DND-41 (cell line): ENCODE data around the gene MCM7.
A peak's percentile ranks its signal among the peaks of the same experiment; 100 is the strongest.

Experiments used
- ATAC-seq: fragments of 200-7000 bp; cut with Tn5 transposase; 3 replicates; pipeline ENCODE4 v1.9.1; 2021; ENCODE audit warnings: low read depth; ENCODE audit not compliant: insufficient read depth
- DNase-seq: peaks from one replicate; pipeline ENCODE4 v3.0.0-alpha.2; 2020
- H2AFZ ChIP-seq: 2 replicates; pipeline ENCODE4 v1.6.0; 2012; ENCODE audit warnings: low read depth, low read length
- H3K27ac ChIP-seq: 2 replicates; pipeline ENCODE4 v1.5.1; 2012; ENCODE audit warnings: low read length, inconsistent platforms
- H3K27me3 ChIP-seq: fragments of 200-600 bp; sonication (generic); 2 replicates; pipeline ENCODE4 v1.6.0; 2012; ENCODE audit warnings: low read length, mild to moderate bottlenecking, inconsistent platforms; ENCODE audit not compliant: insufficient read depth, poor library complexity
- H3K36me3 ChIP-seq: 2 replicates; pipeline ENCODE4 v1.5.1; 2012; ENCODE audit warnings: low read length, inconsistent platforms; ENCODE audit not compliant: insufficient read depth
- H3K4me1 ChIP-seq: 2 replicates; pipeline ENCODE4 v1.5.1; 2012; ENCODE audit warnings: mild to moderate bottlenecking, low read length; ENCODE audit not compliant: insufficient read depth
- H3K4me2 ChIP-seq: 2 replicates; pipeline ENCODE4 v1.6.0; 2012; ENCODE audit warnings: mild to moderate bottlenecking, moderate library complexity, low read length, inconsistent platforms; ENCODE audit not compliant: insufficient read depth
- H3K4me3 ChIP-seq, 2 experiments: fragments of 200-600 bp in 1 of 2; shearing (Covaris generic) in 1 of 2; 2 replicates each; pipeline ENCODE4 v1.5.1; 2012 to 2016; ENCODE audit warnings: inconsistent platforms in 2 of 2, low read length in 2 of 2, mild to moderate bottlenecking in 2 of 2, low read depth in 1 of 2, moderate library complexity in 1 of 2
- H3K79me2 ChIP-seq: 2 replicates; pipeline ENCODE4 v1.6.0; 2012; ENCODE audit warnings: low read length, inconsistent platforms; ENCODE audit not compliant: insufficient read depth
- H3K9ac ChIP-seq: 2 replicates; pipeline ENCODE4 v1.6.0; 2012; ENCODE audit warnings: low read depth, mild to moderate bottlenecking, inconsistent platforms, low read length, moderate library complexity
- H3K9me3 ChIP-seq: 2 replicates; pipeline ENCODE4 v1.5.1; 2012; ENCODE audit warnings: low read length, moderate library complexity, mild to moderate bottlenecking, inconsistent platforms; ENCODE audit not compliant: insufficient read depth, severe bottlenecking
- H4K20me1 ChIP-seq: 2 replicates; pipeline ENCODE4 v1.6.0; 2012; ENCODE audit warnings: low read length; ENCODE audit not compliant: insufficient read depth
- EZH2 ChIP-seq: IDR thresholded peaks from 3 replicates; pipeline ENCODE4 v1.6.1; 2012; ENCODE audit warnings: borderline replicate concordance, low read depth, mild to moderate bottlenecking, moderate library complexity, low read length, inconsistent platforms; ENCODE audit not compliant: severe bottlenecking
- TF ChIP-seq, protein P1 (sequence below): IDR thresholded peaks from 2 replicates; pipeline ENCODE4 v1.5.1; 2012; ENCODE audit warnings: borderline replicate concordance, low read length, moderate library complexity, mild to moderate bottlenecking; ENCODE audit not compliant: poor library complexity, severe bottlenecking; ENCODE audit errors: extremely low read depth

MCM7 gene

DNA sequence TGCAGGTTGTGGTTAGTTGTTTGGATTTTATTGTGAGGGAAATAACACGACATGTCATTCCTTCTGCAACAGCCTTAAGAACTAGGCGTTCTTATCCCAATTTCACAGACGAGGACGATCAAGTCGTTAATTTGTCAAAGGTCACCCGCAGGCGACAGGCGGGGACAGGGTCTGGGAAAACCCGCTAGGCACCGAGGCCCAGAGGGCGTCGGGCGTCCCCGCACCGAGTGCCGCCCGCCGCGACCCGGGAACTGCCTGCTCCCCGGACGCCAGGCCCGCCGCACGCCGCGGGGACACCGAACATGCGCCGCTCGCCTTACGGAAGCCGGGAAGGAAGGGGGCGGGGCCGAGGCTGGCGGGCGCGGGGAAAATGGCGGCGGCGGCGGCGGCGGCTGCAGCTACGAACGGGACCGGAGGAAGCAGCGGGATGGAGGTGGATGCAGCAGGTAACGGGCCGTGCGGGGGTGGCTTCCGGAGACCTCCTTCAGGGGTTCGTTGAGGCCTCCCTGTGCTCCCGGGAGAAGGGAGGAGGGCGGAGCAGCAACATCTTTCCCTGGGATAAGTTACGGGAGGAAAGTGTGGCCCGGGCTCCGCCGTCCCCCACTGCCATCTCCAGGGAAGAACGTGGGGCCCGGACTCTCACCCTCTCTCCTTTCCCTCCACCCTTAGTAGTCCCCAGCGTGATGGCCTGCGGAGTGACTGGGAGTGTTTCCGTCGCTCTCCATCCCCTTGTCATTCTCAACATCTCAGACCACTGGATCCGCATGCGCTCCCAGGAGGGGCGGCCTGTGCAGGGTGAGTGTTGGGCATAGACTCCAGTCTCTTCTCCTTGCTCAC is 12.4 kb downstream of the MCM7 start, which contains the start of gene COPS6:
Gene COPS6 (plus strand): TSS at position 349 of the 837 bp plus-strand sequence. CDS start 22 bp downstream, at position 371.
- peak within 1 kb of the TSS; percentile 85 for H3K9ac ChIP-seq
- H3K4me3 ChIP-seq = peak within 1 kb of the TSS; percentile 50 to 96
- ATAC-seq (peak; percentile 65), DNase-seq (peak; percentile 86)
- H2AFZ ChIP-seq = peak within 1 kb of the TSS; percentile 81
- peaks cover 33% of the 10 kb centered on the region for H3K4me1 ChIP-seq
- no peaks in the 10 kb centered on the region for H3K9me3 ChIP-seq
- no peaks in the 10 kb centered on the region for H3K27me3 ChIP-seq
- H3K4me2 ChIP-seq = peak within 1 kb of the TSS; percentile 88
- peaks cover 37% of the 10 kb centered on the region for H3K36me3 ChIP-seq
- peak within 1 kb of the TSS; percentile 88 for H3K27ac ChIP-seq
- TF ChIP-seq, protein P1, sequence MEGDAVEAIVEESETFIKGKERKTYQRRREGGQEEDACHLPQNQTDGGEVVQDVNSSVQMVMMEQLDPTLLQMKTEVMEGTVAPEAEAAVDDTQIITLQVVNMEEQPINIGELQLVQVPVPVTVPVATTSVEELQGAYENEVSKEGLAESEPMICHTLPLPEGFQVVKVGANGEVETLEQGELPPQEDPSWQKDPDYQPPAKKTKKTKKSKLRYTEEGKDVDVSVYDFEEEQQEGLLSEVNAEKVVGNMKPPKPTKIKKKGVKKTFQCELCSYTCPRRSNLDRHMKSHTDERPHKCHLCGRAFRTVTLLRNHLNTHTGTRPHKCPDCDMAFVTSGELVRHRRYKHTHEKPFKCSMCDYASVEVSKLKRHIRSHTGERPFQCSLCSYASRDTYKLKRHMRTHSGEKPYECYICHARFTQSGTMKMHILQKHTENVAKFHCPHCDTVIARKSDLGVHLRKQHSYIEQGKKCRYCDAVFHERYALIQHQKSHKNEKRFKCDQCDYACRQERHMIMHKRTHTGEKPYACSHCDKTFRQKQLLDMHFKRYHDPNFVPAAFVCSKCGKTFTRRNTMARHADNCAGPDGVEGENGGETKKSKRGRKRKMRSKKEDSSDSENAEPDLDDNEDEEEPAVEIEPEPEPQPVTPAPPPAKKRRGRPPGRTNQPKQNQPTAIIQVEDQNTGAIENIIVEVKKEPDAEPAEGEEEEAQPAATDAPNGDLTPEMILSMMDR = no peak
- no peak for TF ChIP-seq EZH2
- H3K79me2 ChIP-seq = peaks cover 33% of the 10 kb centered on the region
- H4K20me1 ChIP-seq = peaks cover 28% of the 10 kb centered on the region

DNA sequence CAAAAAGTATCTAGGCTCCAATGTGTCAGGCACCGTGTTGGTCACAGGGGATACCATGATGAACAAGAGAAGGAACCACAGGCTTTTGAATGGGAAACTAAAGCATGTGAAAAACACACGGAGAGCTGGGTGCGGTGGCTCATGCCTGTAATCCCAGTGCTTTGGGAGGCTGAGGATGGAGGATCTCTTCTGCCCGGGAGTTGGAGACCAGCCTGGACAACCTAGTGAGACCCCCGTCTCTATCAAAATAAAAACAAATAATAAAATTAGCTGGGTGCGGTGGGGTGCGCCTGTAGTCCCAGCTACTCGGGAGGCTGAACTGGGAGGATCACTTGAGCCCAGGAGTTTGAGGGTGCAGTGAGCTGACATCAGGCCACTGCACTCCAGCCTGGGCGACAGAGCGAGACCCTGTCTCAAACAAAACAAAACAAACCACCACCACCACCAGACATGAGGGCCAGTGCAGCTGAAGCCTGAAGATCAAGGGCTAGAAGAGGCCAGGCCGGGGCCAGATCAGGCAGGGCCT is 13.0 kb downstream of the MCM7 start:
- Histone ChIP-seq H4K20me1 (peaks cover 21% of the 10 kb centered on the region), H3K4me2 (peak overlapping the region; percentile 88), H2AFZ (peak overlapping the region; percentile 81), H3K36me3 (peaks cover 30% of the 10 kb centered on the region), H3K79me2 (peaks cover 26% of the 10 kb centered on the region), H3K4me1 (peaks cover 33% of the 10 kb centered on the region), H3K9ac (peak overlapping the region; percentile 85), H3K27ac (peak overlapping the region; percentile 88), H3K4me3 (peak overlapping the region; percentile 50 to 96), H3K27me3 (no peaks in the 10 kb centered on the region), H3K9me3 (no peaks in the 10 kb centered on the region)
- no peak for TF ChIP-seq EZH2
- TF ChIP-seq, protein P1 = no peak
- ATAC-seq = peak; percentile 3; the same call in 2 of the 3 replicates
- no peak for DNase-seq

DNA sequence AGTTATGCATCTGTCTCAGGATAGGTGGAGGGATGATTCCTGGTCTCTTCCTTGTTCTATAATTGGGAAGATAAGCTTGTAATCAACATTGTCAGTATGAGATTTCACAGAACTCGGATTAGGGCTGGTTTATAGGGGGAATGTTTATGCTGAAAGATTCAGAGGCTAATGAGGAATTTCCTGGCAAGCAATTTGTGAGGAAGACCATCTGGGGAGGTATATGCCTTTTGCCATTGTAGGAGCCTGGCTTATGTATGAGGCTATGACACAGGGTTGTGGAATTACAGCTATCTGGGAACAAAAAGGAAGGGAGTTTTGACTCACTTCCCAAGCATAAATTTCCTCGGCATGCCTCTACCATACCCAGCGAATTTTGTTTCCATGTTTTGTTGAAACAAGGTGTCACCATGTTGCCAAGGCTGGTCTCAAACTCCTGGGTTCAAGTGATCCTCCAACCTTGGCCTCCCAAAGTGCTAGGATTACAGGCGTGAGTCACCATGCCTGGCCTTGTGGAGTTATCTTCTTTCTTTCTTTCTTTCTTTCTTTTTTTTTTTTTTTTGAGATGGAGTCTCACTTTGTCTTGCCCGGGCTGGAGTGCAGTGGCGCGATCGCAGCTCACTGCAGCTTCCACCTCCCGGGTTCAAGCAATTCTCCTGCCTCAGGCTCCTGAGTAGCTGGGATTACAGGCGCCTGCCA is 14.0 kb downstream of the MCM7 start:
- Histone ChIP-seq H2AFZ (no peak overlapping the region), H3K36me3 (peaks cover 20% of the 10 kb centered on the region), H3K9me3 (no peaks in the 10 kb centered on the region), H3K27me3 (no peaks in the 10 kb centered on the region), H3K4me3 (no peak overlapping the region), H3K4me1 (peaks cover 37% of the 10 kb centered on the region), H3K4me2 (no peak overlapping the region), H3K79me2 (peaks cover 24% of the 10 kb centered on the region), H3K27ac (no peak overlapping the region), H3K9ac (no peak overlapping the region), H4K20me1 (peaks cover 12% of the 10 kb centered on the region; the same call in 1 of the 2 replicates)
- TF ChIP-seq, protein P1 = no peak
- ATAC-seq (no peak), DNase-seq (no peak)
